Activated CD4-positive, alpha-beta T cell treated with anti-CD3 and anti-CD28 coated beads, Interleukin-2, amount 50 U/mL, for 48 hours (primary cell): ENCODE measurements around the gene ZNF124.

Source experiments
- DNase-seq, 2 experiments: peaks; one replicate each; pipeline ENCODE4 v3.0.0-alpha.2; 2020

Gene ZNF124

GRCh38 chr1:247111700-247112478 is 59.9 kb downstream of the ZNF124 start:
- DNase-seq: no peak

GRCh38 chr1:247111259-247111699 is 60.5 kb downstream of the ZNF124 start:
- DNase-seq: no peak

DNA sequence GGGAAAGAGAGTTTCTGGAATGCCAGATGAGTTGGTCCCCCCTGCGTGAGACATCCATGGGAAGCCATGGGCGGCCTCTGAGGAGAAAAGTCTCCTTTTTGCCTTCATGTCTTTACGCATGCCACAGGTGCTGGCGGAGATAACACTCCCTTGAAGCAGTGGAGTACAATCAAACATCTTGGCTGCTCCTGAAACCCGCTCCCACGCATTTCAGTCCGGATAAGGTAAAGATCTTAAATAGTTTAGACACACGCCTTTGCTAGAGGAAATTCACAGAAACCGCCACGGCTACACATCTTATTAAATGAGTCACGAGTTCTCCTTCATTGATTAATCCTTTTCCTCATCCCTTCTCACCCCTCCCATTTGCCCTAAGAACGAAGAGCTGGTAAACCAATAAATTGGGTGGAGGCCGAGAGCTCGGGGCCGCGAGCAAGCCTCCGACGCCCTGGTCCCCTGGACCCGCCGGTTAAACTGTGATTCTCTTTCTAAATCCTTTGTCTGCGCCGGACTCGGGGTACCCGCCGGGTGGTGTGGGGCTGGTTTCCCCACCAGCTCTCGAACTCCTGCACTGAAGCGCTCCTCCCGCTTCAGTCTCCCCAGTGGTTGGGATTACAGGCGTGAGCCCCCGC is 61.1 kb downstream of the ZNF124 start:
- peak; percentile 39 to 64 for DNase-seq

DNA sequence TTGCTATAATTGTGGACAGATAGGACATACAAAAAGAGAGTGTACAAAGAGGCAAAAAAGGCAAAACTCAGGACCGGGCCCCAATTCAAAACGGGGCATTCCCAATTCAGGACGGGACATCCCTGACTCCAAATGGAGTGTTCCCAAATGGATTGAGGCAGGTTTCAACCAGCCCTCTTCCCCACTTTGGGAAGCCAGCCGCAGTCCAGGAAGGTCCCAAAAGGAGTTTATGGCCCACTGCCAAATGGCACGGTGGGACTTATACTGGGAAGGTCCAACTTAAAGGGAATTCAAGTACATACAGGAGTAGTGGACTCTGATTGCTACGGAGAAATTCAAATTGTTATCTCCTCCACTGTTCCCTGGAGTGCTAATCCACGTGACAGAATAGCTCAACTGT is 64.1 kb downstream of the ZNF124 start:
- no peak for DNase-seq

DNA sequence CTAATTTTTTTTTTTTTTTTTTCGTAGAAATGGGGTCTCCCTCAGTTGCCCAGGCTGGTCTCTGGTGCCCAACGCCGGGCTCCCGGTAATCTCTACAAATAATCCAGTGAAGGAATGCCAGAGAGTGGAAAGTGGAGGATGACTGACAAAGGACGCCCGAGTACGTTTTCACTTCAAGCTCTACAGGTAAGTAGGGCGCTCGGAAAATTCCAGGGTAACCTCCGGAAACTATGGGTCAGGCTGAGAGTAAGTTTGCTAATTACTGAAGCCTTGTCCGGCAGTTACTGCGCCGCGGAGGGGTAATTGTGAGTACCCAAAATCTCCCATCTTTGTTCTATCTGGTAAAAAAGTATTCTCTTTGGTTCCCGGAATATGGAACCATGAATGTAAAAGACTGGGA is 65.9 kb downstream of the ZNF124 start:
- no peak for DNase-seq
